ENCODE measurements around the gene PCDHA3.

DNA sequence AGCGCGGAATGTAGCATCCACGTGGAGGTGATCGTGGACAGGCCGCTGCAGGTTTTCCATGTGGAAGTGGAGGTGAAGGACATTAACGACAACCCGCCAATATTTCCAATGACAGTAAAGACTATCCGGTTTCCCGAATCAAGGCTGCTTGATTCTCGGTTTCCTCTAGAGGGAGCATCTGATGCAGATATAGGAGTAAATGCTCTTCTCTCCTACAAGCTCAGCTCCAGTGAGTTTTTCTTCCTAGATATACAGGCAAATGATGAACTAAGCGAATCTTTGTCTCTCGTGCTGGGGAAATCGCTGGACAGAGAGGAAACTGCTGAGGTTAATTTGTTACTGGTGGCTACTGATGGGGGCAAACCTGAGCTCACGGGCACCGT lies 5.6 kb upstream of the PCDHA3 start:
- no peak for TF ChIP-seq CTCF (IDR thresholded peaks at IDR 0.05)
- no peak for TF ChIP-seq POLR2A (IDR thresholded peaks at IDR 0.05)

Data from adrenal gland (tissue), 5 donors.